ENCODE data around the gene TRPC4AP.

DNA sequence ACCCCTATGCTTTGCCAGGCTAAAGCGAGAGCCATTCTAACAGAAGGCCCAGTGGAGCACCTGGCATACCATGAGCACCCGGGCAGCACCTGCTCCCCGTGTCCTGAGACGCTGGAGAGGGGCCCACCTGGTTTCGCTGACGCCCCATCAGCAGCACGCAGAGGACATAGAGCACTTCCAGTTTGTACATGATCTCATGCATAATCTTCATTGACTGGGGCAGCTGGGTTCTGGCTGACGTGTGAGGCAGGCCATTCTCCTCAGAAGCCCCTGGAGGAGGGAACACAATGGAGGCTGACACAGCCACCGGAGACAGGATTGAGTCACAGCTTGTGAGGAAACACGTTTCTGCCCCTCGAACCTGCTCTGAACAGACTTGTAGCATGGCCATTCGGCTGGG lies 71.5 kb downstream of the TRPC4AP start:
- TF ChIP-seq POLR2A (IDR thresholded peaks at IDR 0.05; ENCODE audit: low read depth, low read length) (no peak), JUNB (IDR thresholded peaks at IDR 0.05) (no peak), MXI1 (IDR thresholded peaks at IDR 0.05; ENCODE audit: low read depth, low read length) (no peak), STAT3 (IDR thresholded peaks at IDR 0.05; ENCODE audit: low read depth, low read length) (no peak), POLR2AphosphoS5 (IDR thresholded peaks at IDR 0.05; ENCODE audit: low read length) (no peak), TAF1 (IDR thresholded peaks at IDR 0.05; ENCODE audit: borderline replicate concordance, low read depth, low read length) (no peak), FOXM1 (IDR thresholded peaks at IDR 0.05; ENCODE audit: low read depth, low read length) (no peak), MYC (IDR thresholded peaks at IDR 0.05; ENCODE audit: insufficient read depth, insufficient read length, insufficient replicate concordance, low read length, severe bottlenecking) (no peak), CEBPB (IDR thresholded peaks at IDR 0.05; ENCODE audit: borderline replicate concordance in 1 of 2, low read depth in 2 of 2, low read length in 2 of 2) (no peak)
- TF ChIP-seq, protein P1, sequence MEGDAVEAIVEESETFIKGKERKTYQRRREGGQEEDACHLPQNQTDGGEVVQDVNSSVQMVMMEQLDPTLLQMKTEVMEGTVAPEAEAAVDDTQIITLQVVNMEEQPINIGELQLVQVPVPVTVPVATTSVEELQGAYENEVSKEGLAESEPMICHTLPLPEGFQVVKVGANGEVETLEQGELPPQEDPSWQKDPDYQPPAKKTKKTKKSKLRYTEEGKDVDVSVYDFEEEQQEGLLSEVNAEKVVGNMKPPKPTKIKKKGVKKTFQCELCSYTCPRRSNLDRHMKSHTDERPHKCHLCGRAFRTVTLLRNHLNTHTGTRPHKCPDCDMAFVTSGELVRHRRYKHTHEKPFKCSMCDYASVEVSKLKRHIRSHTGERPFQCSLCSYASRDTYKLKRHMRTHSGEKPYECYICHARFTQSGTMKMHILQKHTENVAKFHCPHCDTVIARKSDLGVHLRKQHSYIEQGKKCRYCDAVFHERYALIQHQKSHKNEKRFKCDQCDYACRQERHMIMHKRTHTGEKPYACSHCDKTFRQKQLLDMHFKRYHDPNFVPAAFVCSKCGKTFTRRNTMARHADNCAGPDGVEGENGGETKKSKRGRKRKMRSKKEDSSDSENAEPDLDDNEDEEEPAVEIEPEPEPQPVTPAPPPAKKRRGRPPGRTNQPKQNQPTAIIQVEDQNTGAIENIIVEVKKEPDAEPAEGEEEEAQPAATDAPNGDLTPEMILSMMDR (IDR thresholded peaks at IDR 0.05 in 2 of 3, conservative IDR thresholded peaks at IDR 0.05 in 1 of 3; ENCODE audit: control insufficient read depth in 2 of 3, extremely low read depth in 1 of 3, insufficient read depth in 1 of 3, low read depth in 3 of 3, low read length in 3 of 3) = no peak
- TF ChIP-seq, protein P2, sequence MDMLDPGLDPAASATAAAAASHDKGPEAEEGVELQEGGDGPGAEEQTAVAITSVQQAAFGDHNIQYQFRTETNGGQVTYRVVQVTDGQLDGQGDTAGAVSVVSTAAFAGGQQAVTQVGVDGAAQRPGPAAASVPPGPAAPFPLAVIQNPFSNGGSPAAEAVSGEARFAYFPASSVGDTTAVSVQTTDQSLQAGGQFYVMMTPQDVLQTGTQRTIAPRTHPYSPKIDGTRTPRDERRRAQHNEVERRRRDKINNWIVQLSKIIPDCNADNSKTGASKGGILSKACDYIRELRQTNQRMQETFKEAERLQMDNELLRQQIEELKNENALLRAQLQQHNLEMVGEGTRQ (IDR thresholded peaks at IDR 0.05; ENCODE audit: borderline replicate concordance, low read depth, low read length) = no peak

Measured in GM12878 (cell line).